Activated CD4-positive, alpha-beta T cell treated with anti-CD3 and anti-CD28 coated beads, Interleukin-2, amount 50 U/mL, for 16 hours (primary cell): ENCODE measurements around the gene ZNF90.
"Not testable (repeated sequence)": the region's sequence is repeated elsewhere in the genome, so short reads cannot be mapped to it uniquely, and the experiment has no call there.

Experiments used
- DNase-seq: peaks from one replicate; pipeline ENCODE4 v3.0.0-alpha.2; 2020

The ZNF90 gene

GRCh38 chr19:20107301-20107700 is 29.5 kb downstream of the ZNF90 start:
- no peak for DNase-seq

- DNase-seq, result not testable (repeated sequence)
Observed at GRCh38 chr19:20118064-20118839, 40.5 kb downstream of the ZNF90 start.

DNA sequence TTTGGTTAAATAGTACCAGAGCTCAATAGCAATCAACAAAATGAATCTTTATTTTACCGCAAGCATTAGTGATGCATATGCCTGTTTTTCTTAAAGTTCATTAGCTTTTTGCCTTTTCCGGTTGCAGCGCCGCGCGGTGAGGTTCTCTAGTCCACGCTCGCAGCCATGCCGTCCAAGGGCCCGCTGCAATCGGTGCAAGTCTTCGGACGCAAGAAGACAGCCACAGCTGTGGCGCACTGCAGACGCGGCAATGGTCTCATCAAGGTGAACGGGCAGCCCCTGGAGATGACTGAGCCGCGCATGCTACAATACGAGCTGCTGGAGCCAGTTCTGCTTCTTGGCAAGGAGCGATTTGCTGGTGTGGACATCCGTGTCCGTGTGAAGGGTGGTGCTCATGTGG is 47.1 kb downstream of the ZNF90 start:
- no peak for DNase-seq

DNA sequence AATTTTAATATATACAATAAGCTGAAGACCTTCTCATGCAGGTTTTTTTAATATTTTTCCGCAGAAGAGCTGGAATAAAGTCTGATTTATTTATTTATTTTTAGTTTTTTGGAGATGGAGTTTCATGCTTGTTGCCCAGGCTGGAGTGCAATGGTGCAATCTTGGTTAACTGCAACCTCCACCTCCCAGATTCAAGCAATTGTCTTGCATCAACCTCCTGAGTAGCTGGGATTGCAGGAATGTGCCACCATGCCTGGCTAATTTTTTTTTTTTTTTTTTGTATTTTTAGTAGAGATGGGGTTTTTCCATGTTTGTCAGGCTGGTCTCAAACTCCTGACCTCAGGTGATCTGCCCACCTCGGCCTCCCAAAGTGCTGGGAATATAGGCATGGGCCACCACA is 55.1 kb downstream of the ZNF90 start:
- not testable (repeated sequence) for DNase-seq

GRCh38 chr19:20137714-20138113 is 59.9 kb downstream of the ZNF90 start:
- DNase-seq, result not testable (repeated sequence)

- no peak for DNase-seq
Observed at GRCh38 chr19:20151617-20152145, 73.9 kb downstream of the ZNF90 start.

DNA sequence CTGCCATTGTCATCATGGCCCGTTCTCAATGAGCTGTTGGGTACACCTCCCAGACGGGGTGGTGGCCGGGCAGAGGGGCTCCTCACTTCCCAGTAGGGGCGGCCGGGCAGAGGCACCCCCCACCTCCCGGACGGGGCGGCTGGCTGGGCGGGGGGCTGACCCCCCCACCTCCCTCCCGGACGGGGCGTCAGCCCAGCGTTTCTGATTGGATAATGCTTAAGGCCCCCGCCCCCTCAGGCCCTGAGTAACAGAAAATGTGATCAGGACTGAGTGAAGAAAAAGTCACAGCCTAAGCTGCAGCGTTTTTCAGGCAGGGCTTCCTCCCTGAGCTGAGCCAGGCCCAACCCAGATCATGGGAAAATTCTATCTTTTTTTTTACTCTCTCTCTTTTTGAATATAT is 74.7 kb downstream of the ZNF90 start:
- not testable (repeated sequence) for DNase-seq

- DNase-seq, result no peak
Observed at GRCh38 chr19:20153281-20153680, 75.5 kb downstream of the ZNF90 start.

DNA sequence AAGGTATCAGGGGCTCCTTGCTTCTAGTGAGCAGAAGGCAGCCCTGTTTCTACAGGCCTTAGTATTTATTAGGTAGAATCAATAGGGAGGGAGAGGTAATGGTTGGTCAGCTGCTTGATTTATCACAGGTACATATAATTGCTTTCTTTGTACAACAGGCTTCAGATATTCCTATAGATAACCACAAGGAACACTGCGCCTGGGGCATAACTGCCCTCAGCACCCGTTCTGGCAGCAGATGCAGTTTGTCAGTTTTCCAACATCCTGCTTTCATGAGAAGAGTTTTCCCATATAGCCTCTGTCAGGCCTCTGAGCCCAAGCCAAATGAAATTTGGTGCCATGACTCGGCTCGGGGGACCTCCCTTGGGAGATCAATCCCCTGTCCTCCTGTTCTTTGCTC is 76.8 kb downstream of the ZNF90 start:
- no peak for DNase-seq

DNA sequence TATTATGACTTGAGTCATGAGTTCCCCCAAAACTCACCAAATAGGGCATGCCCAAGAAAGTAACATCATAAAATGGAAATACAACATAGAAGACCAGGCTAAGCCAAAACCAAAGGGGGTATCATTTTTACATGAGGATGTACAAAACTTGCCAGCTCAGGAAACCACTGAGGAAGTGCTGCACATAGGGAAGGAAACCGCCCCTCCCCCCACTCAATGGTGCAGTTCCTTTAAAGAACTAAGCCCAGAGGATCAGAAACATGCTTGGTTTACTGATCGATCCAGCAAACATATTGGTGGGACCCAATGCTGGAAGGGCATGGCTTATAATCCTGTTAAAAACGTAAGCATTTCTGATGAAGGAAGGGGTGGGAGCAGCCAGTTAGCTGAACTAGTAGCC is 85.0 kb downstream of the ZNF90 start:
- no peak for DNase-seq

- DNase-seq, result no peak
Observed at GRCh38 chr19:20164456-20164855, 86.7 kb downstream of the ZNF90 start.

DNA sequence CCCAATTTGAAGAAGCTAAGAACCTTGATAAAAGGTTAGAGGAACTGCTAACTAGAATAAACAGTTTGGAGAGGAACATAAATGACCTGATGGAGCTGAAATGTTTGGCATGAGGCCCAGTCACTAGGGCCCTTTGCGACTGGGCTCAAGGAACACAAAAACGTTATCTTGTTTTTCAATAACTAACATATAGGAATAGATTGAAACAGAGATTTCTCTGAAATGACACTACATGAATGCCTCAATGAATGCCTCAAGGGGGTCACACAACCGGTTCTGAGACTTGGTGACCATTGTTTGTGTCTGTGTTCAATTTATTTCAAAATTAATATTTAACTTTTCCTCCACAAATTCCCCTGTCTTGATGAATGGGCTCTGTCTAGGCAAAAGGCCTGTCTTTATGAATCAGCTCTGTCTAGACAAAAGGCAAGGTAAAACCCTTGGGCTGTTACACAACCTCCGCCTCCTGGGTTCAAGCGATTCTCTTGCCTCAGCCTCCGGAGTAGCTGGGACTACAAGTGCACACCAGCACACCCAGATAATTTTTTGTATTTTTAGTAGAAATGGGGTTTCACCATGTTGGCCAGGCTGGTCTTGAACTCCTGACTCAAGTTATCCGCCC is 88.3 kb downstream of the ZNF90 start:
- no peak for DNase-seq

DNA sequence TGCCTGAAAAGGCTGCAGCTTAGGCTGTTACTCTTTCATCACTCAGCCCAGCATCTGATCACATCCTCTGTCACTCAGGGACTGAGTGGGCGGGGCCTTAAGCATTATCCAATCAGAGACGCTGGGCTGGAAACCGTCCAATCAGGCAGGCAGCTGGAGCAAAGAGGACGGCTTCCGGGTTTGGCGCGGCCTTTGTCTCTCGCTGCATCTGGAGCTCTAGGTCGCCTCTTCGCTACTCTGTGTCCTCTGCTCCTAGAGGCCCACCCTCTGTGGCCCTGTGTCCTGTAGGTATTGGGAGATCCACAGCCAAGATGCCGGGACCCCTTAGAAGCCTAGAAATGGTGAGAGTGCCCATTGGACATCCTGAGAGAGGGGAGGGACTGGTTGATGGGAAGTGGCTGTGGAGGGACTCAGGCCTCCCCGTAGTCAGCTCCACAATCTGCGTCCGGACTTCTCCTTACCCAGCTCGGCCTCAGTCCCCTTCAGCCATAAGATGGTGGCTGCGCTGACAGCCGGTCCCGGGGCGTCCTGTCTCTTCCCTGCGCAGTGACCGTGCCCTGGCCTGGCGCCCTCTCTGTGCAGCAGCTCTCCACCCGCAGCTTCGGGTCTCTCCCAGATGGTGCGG is 89.3 kb downstream of the ZNF90 start, which contains the start of gene ZNF486:
ZNF486 (plus strand) TSS at position 195 of the 625 bp plus-strand sequence; CDS start at position 312, 117 bp downstream.
- peak; percentile 92 for DNase-seq

DNA sequence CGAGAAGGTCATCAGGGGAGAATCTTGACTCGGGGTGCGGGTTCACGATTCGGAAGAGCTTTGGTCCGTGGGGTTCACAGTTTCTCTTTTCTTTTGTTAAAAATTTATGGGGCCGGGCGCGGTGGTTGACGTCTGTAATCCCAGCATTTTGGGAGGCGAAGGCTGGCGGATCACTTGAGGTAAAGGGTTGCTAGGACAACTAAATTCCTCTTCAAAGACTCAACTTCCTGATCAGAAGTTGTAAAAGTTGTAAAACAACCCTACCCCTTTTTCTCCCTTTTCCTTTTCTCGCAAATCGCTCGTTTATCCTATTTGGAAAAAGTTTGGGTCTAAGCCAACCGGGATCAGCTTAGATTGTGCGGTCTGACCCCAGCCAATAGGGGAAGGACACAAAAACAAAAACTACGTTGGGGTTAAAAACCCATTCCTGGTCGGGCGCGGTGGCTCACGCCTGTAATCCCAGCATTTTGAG is 89.9 kb downstream of the ZNF90 start:
- DNase-seq, result no peak
